Omental fat pad (tissue), 4 donors: ENCODE measurements around the gene STK38L. TPM values are rescaled to one million over a fixed set of nuclear protein-coding genes. Genes with fewer than 3 reads are reported as not detected.

Experiments used
- ATAC-seq: fragments of 150-250 bp; one replicate; pipeline ENCODE4 v1.9.1; 2016; ENCODE audit warnings: mild to moderate bottlenecking, moderate library complexity; ENCODE audit not compliant: low FRiP score
- DNase-seq: peaks from one replicate; pipeline ENCODE4 v3.0.0-alpha.2; 2019; ENCODE audit warnings: low spot score
- total RNA-seq, 4 donors: library from RNA; depleted of rRNA; stranded (reverse); fragments of >200 nt; gene quantifications; one replicate each; pipeline ENCODE4 v1.1.0, GENCODE V29; 2016
- TF ChIP-seq, protein P1 (sequence below), 3 donors: fragments of 450-650 bp; IDR thresholded peaks; one replicate each; pipeline ENCODE4 v1.5.1; 2016 to 2017; ENCODE audit warnings: antibody characterized with exemption in 3 of 3, mild to moderate bottlenecking in 3 of 3, moderate library complexity in 2 of 3

The STK38L gene
- total RNA-seq, 4 donors from 2014 or later: 28.1 to 66.4 (median 46.5) TPM

DNA sequence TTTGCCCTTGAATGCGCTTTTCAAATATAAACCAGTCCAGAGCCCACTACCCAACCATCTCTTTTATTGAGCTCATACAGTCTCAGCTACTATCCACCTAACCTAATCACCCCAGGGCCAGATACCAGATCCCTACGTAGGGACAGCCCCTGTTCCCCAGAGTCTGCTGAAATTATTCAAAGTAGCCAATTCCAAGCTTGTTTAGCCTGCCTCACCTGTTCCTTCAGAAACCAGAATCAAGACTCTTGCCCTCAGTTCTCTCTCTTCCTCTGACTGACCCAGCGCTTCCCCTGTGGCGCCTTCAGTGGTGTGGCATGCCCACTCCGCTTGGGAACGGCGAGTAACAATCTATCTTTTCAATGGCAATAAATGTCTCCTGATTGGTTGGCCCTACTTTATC is 107.4 kb downstream of the STK38L start:
- TF ChIP-seq, protein P1, sequence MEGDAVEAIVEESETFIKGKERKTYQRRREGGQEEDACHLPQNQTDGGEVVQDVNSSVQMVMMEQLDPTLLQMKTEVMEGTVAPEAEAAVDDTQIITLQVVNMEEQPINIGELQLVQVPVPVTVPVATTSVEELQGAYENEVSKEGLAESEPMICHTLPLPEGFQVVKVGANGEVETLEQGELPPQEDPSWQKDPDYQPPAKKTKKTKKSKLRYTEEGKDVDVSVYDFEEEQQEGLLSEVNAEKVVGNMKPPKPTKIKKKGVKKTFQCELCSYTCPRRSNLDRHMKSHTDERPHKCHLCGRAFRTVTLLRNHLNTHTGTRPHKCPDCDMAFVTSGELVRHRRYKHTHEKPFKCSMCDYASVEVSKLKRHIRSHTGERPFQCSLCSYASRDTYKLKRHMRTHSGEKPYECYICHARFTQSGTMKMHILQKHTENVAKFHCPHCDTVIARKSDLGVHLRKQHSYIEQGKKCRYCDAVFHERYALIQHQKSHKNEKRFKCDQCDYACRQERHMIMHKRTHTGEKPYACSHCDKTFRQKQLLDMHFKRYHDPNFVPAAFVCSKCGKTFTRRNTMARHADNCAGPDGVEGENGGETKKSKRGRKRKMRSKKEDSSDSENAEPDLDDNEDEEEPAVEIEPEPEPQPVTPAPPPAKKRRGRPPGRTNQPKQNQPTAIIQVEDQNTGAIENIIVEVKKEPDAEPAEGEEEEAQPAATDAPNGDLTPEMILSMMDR (IDR thresholded peaks at IDR 0.05): no peak
- no peak for DNase-seq
- no peak for ATAC-seq

DNA sequence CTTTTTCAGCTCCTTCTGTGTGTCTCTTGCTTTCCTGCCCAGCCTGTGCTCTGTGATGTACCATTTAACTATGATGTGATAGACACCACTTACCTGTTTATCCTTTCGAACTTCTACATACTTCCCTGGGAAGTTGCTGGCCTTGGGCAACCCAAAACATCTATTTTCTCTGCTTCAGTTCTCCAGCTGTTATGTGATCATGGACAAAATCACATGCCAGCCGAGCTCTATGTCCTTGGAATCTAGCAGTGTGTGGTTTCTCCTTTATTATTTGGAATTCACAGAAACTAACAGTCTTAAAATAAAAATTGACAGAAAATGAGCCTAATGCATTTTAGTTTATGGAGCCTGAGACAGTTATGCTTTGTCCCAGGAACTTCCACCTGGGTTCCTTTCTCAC is 111.4 kb downstream of the STK38L start:
- DNase-seq: no peak
- TF ChIP-seq, protein P1 (IDR thresholded peaks at IDR 0.05): no peak
- ATAC-seq: no peak

DNA sequence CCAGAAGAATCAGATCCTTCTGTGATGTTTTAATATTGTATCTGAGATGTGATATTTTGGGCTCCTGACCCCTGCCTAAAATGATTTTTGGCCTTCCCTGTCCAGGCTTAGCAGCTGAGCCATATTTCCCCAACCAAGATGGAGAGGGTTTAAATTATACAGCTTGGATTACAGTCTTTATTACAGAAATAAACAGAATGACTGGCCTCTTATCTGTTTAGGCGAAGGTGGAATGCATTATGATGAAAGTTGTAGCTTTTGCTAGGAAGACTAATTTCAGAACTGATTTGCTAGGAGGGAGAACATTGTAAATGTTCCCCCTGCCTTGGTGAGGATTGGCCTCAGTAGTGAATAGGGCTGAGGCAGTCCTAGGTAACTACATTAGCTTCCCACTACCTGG is 111.9 kb downstream of the STK38L start:
- ATAC-seq (no peak), DNase-seq (no peak)
- TF ChIP-seq, protein P1 (IDR thresholded peaks at IDR 0.05): no peak

DNA sequence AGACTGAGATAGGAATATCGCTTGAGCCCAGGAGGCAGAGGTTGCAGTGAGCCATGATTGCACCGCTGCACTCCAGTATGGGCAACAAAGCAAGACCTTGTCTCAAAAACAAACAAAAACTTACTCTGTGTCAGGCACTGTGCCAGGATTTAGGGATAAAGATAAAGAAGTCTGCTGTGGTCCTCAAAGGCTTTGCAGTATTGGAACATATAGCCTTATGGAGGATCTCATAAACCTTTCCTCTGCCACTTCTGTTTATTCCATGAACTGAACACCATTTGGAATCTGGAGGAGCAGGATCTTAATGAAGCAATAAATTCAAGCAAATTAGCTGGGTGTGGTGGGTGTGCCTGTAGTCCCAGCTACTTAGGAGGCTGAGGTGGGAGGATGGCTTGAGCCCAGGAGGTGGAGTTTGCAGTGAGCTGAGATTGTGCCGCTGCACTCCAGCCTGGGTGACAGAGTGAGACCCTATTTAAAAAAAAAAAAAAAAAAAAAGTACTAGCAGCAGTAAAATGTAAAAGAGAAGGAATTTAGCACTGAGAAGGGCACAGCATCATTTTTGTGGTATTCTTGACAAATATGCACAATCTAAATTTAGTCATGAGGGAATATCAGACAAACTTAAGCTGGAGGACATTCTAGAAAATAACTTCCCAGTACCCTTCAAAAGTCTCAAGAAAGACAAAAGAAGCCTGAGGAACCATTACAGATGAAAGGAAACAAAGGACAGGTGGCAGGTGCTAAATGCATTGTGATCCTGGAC is 115.7 kb downstream of the STK38L start:
- TF ChIP-seq, protein P1 (IDR thresholded peaks at IDR 0.05): no peak
- ATAC-seq: no peak

DNA sequence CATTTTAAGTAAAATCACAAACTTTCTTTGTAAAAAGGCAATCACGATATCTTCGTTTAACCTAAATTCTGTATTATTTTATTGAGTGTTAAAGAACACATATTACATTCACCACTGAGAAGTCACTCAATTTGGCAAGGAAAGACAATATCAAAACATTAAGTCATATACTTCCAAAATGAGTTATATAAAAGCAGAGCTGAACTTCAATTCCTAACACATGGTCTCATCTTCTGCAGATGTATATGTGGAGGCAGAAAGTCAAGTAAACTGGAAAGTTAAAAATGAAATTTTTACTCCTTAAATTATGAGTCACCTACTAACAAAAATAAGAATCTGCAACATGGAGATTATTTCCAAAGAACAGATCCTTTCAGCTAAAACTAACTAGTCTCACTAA is 117.3 kb downstream of the STK38L start:
- DNase-seq: no peak
- TF ChIP-seq, protein P1 (IDR thresholded peaks at IDR 0.05): no peak
- ATAC-seq: no peak

More for the DNA sequence above, 115.7 kb downstream of the STK38L start:
- DNase-seq: no peak

DNA sequence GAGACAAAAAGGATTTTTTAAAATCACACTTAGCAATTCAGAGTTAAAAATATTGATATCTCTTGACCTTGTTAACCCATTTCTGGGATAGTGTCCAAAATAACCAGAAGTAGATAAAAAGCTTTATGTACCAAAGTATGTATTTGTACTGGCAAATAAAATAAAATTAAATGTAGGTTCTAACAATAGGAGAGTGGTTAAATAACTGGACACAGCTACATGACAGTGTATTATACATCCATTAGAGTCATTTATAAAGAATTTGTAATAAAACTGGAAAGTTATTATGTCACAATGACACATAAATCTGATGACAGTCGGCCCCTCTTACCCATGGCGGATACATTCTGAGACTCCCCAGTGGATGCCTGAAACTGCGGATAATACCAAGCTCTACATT is 122.5 kb downstream of the STK38L start:
- no peak for ATAC-seq
- DNase-seq: no peak
- TF ChIP-seq, protein P1 (IDR thresholded peaks at IDR 0.05): no peak

DNA sequence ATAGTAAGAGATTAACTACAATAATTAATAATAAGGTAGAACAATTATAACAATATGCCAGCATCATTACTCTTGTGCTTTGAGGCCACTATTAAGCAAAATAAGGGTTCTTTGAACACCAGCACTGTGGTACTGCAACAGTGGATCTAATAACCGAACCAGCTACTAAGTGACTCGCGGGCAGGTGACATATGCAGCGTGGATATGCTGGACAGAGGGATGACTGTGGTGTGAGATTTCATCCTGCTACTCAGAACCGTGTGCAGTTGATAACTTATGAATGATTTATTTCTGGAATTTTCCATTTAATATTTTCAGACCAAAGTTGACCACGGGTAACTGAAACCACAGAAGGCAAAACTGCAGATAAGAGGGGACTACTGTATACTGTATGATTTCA is 123.0 kb downstream of the STK38L start:
- no peak for ATAC-seq
- DNase-seq: no peak
- TF ChIP-seq, protein P1 (IDR thresholded peaks at IDR 0.05): no peak
